ENCODE data around the gene GDF2. TPM values are rescaled to one million over a fixed set of nuclear protein-coding genes. Genes with fewer than 3 reads are reported as not detected.

The GDF2 gene
- total RNA-seq, 1 experiment from 2014 or later: not detected

DNA sequence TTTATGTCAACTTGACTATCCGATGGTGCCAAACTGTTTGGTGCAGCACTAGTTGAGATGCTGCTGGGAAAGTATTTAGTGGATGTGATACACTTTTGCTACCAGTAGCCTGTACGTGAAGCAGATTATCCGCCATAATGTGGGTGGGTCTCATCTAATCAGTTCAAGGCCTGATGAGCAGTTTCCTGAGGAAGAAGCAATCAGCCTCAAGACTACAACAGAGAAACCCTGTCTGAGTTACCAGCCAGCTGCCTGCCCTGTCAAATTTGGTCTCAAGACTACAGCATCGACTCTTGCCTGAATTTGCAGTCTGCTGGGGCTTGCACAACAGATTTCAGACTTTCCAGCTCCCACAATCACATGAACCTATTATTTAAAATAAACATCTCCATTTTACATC lies 15.1 kb downstream of the GDF2 start:
- H3K4me3 ChIP-seq (ENCODE audit: low read depth, low read length): no peak overlapping the region
- BruUV-seq (replicated peaks): no TSS peak
- Mint-ChIP-seq H3K27ac (ENCODE audit: unreplicated experiment) (no peak overlapping the region), H3K27me3 (ENCODE audit: insufficient read depth, unreplicated experiment) (peaks cover 28% of the 10 kb centered on the region), H3K4me1 (ENCODE audit: low read depth, unreplicated experiment) (no peaks in the 10 kb centered on the region), H3K9me3 (ENCODE audit: unreplicated experiment) (no peaks in the 10 kb centered on the region), H3K36me3 (ENCODE audit: insufficient read depth, unreplicated experiment) (no peaks in the 10 kb centered on the region), H3K4me3 (ENCODE audit: unreplicated experiment) (no peak overlapping the region)
- H3K4me1 ChIP-seq: no peaks in the 10 kb centered on the region
- intact Hi-C loops (cut with micrococcal nuclease; ENCODE audit: unreplicated experiment): no loop called here
- ChIA-PET CTCF (interaction anchor here (0.6 kb wide), 1 partner anchor 25 kb away, joined by 3 read pairs; no protein-coding TSS in a partner anchor), POLR2A (no interaction called here)
- H3K27me3 ChIP-seq (replicated peaks; ENCODE audit: control insufficient read depth, insufficient read depth, low read length): no peaks in the 10 kb centered on the region
- H3K9me3 ChIP-seq: no peaks in the 10 kb centered on the region
- no peak for TF ChIP-seq CTCF (IDR thresholded peaks at IDR 0.05; ENCODE audit: insufficient read depth in 1 of 2, low read depth in 1 of 2, low read length in 1 of 2, severe bottlenecking in 1 of 2, unreplicated experiment in 1 of 2)
- peak in 1 of 2 experiments; percentile 7 for DNase-seq
- H3K36me3 ChIP-seq (ENCODE audit: control insufficient read depth, insufficient read depth, low read length): no peaks in the 10 kb centered on the region

GRCh38 chr10:47339186-47339735 lies 17.0 kb downstream of the GDF2 start:
- H3K9me3 Mint-ChIP-seq (ENCODE audit: unreplicated experiment): no peaks in the 10 kb centered on the region
- CTCF ChIA-PET: interaction anchor here (1.6 kb wide), 1 partner anchor 292 kb away, joined by 6 read pairs; no protein-coding TSS in a partner anchor
- H3K36me3 Mint-ChIP-seq (ENCODE audit: insufficient read depth, unreplicated experiment): no peaks in the 10 kb centered on the region
- H3K4me3 Mint-ChIP-seq (ENCODE audit: unreplicated experiment): no peak overlapping the region
- H3K4me3 ChIP-seq (ENCODE audit: low read depth, low read length): no peak overlapping the region
- peaks cover 21% of the 10 kb centered on the region for H3K27me3 Mint-ChIP-seq (ENCODE audit: insufficient read depth, unreplicated experiment)
- H3K4me1 ChIP-seq: no peaks in the 10 kb centered on the region
- BruUV-seq (replicated peaks): no TSS peak
- no peak for TF ChIP-seq CTCF (IDR thresholded peaks at IDR 0.05; ENCODE audit: insufficient read depth in 1 of 2, low read depth in 1 of 2, low read length in 1 of 2, severe bottlenecking in 1 of 2, unreplicated experiment in 1 of 2)
- no peaks in the 10 kb centered on the region for H3K9me3 ChIP-seq
- H3K4me1 Mint-ChIP-seq (ENCODE audit: low read depth, unreplicated experiment): no peaks in the 10 kb centered on the region
- H3K36me3 ChIP-seq (ENCODE audit: control insufficient read depth, insufficient read depth, low read length): no peaks in the 10 kb centered on the region
- intact Hi-C loops (cut with micrococcal nuclease; ENCODE audit: unreplicated experiment): no loop called here
- POLR2A ChIA-PET: no interaction called here
- peak in 1 of 2 experiments; percentile 26 for DNase-seq
- no peaks in the 10 kb centered on the region for H3K27me3 ChIP-seq (replicated peaks; ENCODE audit: control insufficient read depth, insufficient read depth, low read length)
- H3K27ac Mint-ChIP-seq (ENCODE audit: unreplicated experiment): no peak overlapping the region

GRCh38 chr10:47339759-47340607 lies 17.7 kb downstream of the GDF2 start:
- intact Hi-C loops (cut with micrococcal nuclease; ENCODE audit: unreplicated experiment): no loop called here

More at GRCh38 chr10:47339759-47340607, 17.7 kb downstream of the GDF2 start:
- H3K9me3 Mint-ChIP-seq (ENCODE audit: unreplicated experiment): no peaks in the 10 kb centered on the region
- H3K4me3 ChIP-seq (ENCODE audit: low read depth, low read length): no peak overlapping the region
- H3K27me3 Mint-ChIP-seq (ENCODE audit: insufficient read depth, unreplicated experiment): peaks cover 17% of the 10 kb centered on the region
- no peaks in the 10 kb centered on the region for H3K27me3 ChIP-seq (replicated peaks; ENCODE audit: control insufficient read depth, insufficient read depth, low read length)
- no peak overlapping the region for H3K4me3 Mint-ChIP-seq (ENCODE audit: unreplicated experiment)
- no peak overlapping the region for H3K27ac Mint-ChIP-seq (ENCODE audit: unreplicated experiment)
- no peaks in the 10 kb centered on the region for H3K4me1 Mint-ChIP-seq (ENCODE audit: low read depth, unreplicated experiment)
- H3K36me3 Mint-ChIP-seq (ENCODE audit: insufficient read depth, unreplicated experiment): no peaks in the 10 kb centered on the region
- H3K9me3 ChIP-seq: no peaks in the 10 kb centered on the region
- H3K4me1 ChIP-seq: no peaks in the 10 kb centered on the region
- ChIA-PET CTCF (interaction anchor here (1.0 to 1.6 kb wide), 7 partner anchors 8 to 316 kb away, joined by 3 to 10 read pairs (median 5); partner anchors contain the start of gene ZNF488), POLR2A (no interaction called here)
- no peaks in the 10 kb centered on the region for H3K36me3 ChIP-seq (ENCODE audit: control insufficient read depth, insufficient read depth, low read length)
- BruUV-seq (replicated peaks): no TSS peak
- peak in 1 of 2 experiments; percentile 18 for DNase-seq
- no peak for TF ChIP-seq CTCF (IDR thresholded peaks at IDR 0.05; ENCODE audit: insufficient read depth in 1 of 2, low read depth in 1 of 2, low read length in 1 of 2, severe bottlenecking in 1 of 2, unreplicated experiment in 1 of 2)
